GM23338 (cell line): ENCODE results near the gene USH2A. TPM values are rescaled to one million over a fixed set of nuclear protein-coding genes. Genes with fewer than 3 reads are reported as not detected.

Source experiments
- ATAC-seq: fragments of 200-7000 bp; cut with Tn5 transposase; 3 replicates; pipeline ENCODE4 v1.9.1; 2020
- DNase-seq: peaks from one replicate; pipeline ENCODE4 v3.0.0-alpha.2; 2015; ENCODE audit warnings: low spot score
- H2AFZ ChIP-seq: fragments of 200-600 bp; sonication (generic); 2 replicates; pipeline ENCODE4 v1.8.0; 2016; ENCODE audit warnings: antibody characterized with exemption, mild to moderate bottlenecking, moderate library complexity
- H3F3A ChIP-seq: fragments of 200-600 bp; sonication (generic); replicated peaks from 2 replicates; pipeline ENCODE4 v1.8.0; 2017; ENCODE audit warnings: antibody characterized with exemption, mixed run types, low read depth
- H3K27ac ChIP-seq: fragments of 200-600 bp; sonication (generic); 2 replicates; pipeline ENCODE4 v1.6.1; 2016; ENCODE audit warnings: low read depth
- H3K27me3 ChIP-seq: fragments of 200-600 bp; sonication (generic); 2 replicates; pipeline ENCODE4 v1.8.0; 2016; ENCODE audit warnings: mild to moderate bottlenecking, mixed run types, moderate library complexity; ENCODE audit not compliant: insufficient read depth
- H3K36me3 ChIP-seq: fragments of 200-600 bp; sonication (generic); 2 replicates; pipeline ENCODE4 v1.8.0; 2016; ENCODE audit warnings: mild to moderate bottlenecking; ENCODE audit not compliant: insufficient read depth
- H3K4me1 ChIP-seq: fragments of 200-600 bp; sonication (generic); 2 replicates; pipeline ENCODE4 v1.8.0; 2016; ENCODE audit warnings: mild to moderate bottlenecking, moderate library complexity; ENCODE audit not compliant: insufficient read depth
- H3K4me2 ChIP-seq: fragments of 200-600 bp; sonication (generic); 2 replicates; pipeline ENCODE4 v1.7.1; 2017; ENCODE audit warnings: mixed run types
- H3K4me3 ChIP-seq: fragments of 200-600 bp; sonication (generic); 2 replicates; pipeline ENCODE4 v1.6.1; 2016; ENCODE audit warnings: mixed run types
- H3K79me2 ChIP-seq: fragments of 200-600 bp; sonication (generic); replicated peaks from 2 replicates; pipeline ENCODE4 v1.8.0; 2017; ENCODE audit warnings: mild to moderate bottlenecking; ENCODE audit not compliant: insufficient read depth
- H3K9me2 ChIP-seq: fragments of 200-600 bp; sonication (generic); 2 replicates; pipeline ENCODE4 v1.8.0; 2017; ENCODE audit not compliant: insufficient read depth
- H4K20me1 ChIP-seq: fragments of 200-600 bp; sonication (generic); replicated peaks from 2 replicates; pipeline ENCODE4 v1.8.0; 2017; ENCODE audit warnings: mild to moderate bottlenecking; ENCODE audit not compliant: insufficient read depth
- H3K27ac Mint-ChIP-seq: 2 replicates; pipeline ENCODE4 v1.8.0; 2020; ENCODE audit warnings: inconsistent platforms, mild to moderate bottlenecking, moderate library complexity, mixed read lengths
- H3K27me3 Mint-ChIP-seq: 3 replicates; pipeline ENCODE4 v1.8.0; 2022; ENCODE audit warnings: low read depth, mild to moderate bottlenecking, moderate library complexity, mixed read lengths, inconsistent platforms; ENCODE audit not compliant: insufficient read depth, poor library complexity
- H3K36me3 Mint-ChIP-seq: 3 replicates; pipeline ENCODE4 v1.8.0; 2021; ENCODE audit warnings: low read depth, mild to moderate bottlenecking, inconsistent platforms, moderate library complexity, mixed read lengths
- H3K4me1 Mint-ChIP-seq: 3 replicates; pipeline ENCODE4 v1.8.0; 2020; ENCODE audit warnings: mild to moderate bottlenecking, inconsistent platforms, mixed read lengths
- H3K4me3 Mint-ChIP-seq: 3 replicates; pipeline ENCODE4 v1.8.0; 2021; ENCODE audit warnings: moderate library complexity, mild to moderate bottlenecking, inconsistent platforms, mixed read lengths
- H3K9me3 Mint-ChIP-seq: 3 replicates; pipeline ENCODE4 v1.8.0; 2020; ENCODE audit warnings: moderate library complexity, mild to moderate bottlenecking, inconsistent platforms, mixed read lengths
- CREB1 ChIP-seq: fragments of 250-450 bp; sonication (Bioruptor Pico); IDR thresholded peaks from 2 replicates; pipeline ENCODE4 v1.5.0; 2020; ENCODE audit warnings: low read depth, mild to moderate bottlenecking, moderate library complexity
- CTCF ChIP-seq, 2 experiments: fragments of 200-600 bp in 1 of 2; sonication (generic) in 1 of 2; conservative IDR thresholded peaks; 2 replicates each; pipeline versions ENCODE4 v1.5.1 to v1.6.1; 2016 to 2017; ENCODE audit warnings: antibody characterized with exemption in 2 of 2, low read depth in 2 of 2, mild to moderate bottlenecking in 2 of 2, moderate library complexity in 1 of 2
- JUNB ChIP-seq: IDR thresholded peaks from one replicate; pipeline ENCODE4 v1.6.1; 2016; ENCODE audit warnings: antibody characterized with exemption; ENCODE audit not compliant: unreplicated experiment
- NANOG ChIP-seq: IDR thresholded peaks from 2 replicates; pipeline ENCODE4 v1.6.1; 2016; ENCODE audit warnings: antibody characterized with exemption, borderline replicate concordance
- POLR2AphosphoS5 ChIP-seq: IDR thresholded peaks from 2 replicates; pipeline ENCODE4 v1.6.1; 2016; ENCODE audit warnings: antibody characterized with exemption, low read depth
- REST ChIP-seq: IDR thresholded peaks from one replicate; pipeline ENCODE4 v1.6.1; 2018; ENCODE audit warnings: antibody characterized with exemption; ENCODE audit not compliant: unreplicated experiment
- STAT1 ChIP-seq: IDR thresholded peaks from one replicate; pipeline ENCODE4 v1.6.1; 2016; ENCODE audit warnings: antibody characterized with exemption; ENCODE audit not compliant: unreplicated experiment
- ZNF331 ChIP-seq: fragments of 250-450 bp; sonication (Bioruptor Pico); IDR thresholded peaks from 2 replicates; pipeline ENCODE4 v1.5.0; 2020; ENCODE audit warnings: low read depth, mild to moderate bottlenecking, moderate library complexity
- polyA plus RNA-seq: library from polyadenylated mRNA; unstranded; fragments of >200 nt; fragmentation: Nextera tagmentation; extraction: Ambion mirVana; gene quantifications from 2 replicates; pipeline ENCODE4 v1.2.1, GENCODE V29; 2016
- total RNA-seq: library from RNA; depleted of rRNA; stranded (reverse); fragments of >200 nt; shearing (Covaris generic); gene quantifications from 2 replicates; pipeline ENCODE4 v1.2.3, GENCODE V29; 2014
- TF ChIP-seq, protein P1 (sequence below): IDR thresholded peaks from 2 replicates; pipeline ENCODE4 v1.6.1; 2016; ENCODE audit warnings: antibody characterized with exemption

USH2A gene
- total and polyA plus RNA-seq, 2 experiments from 2014 or later: 0.03 TPM

DNA sequence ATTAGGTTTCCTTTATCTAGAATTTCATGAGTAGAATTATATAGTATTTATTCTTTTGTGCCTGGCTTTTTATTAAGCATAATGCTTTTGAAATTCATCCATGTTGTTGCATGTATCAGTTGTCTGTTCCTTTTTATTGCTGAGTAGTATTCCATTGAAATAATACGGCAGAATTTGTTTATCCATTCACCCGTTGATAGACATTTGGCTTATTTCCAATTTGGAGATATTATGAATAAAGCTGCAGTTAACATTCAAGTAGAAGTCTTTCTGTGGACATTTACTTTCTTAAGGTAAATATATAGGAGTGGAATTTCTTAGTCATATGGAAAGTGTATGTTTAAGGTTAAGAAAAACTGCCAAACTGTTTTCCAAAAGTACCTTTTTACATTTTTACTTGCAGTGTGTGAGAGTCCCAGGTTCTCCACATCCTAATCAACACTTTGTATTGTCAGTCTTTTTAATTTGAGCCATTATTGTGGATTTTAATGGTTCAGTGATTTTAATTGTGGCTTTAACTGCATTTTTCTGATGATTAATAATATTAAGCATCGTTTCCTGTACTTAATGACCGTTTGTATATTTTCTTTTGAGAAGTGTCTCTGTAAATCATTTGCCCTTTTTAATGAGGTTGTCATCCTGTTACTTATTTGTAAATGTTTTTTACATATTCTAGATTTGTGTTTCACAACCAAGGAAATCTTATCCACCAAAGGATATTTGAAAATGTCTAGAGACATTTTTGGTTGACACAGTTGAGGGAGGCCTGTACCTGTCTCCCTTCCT is 833.4 kb downstream of the USH2A start:
- Histone ChIP-seq H3K79me2 (peaks cover 19% of the 10 kb centered on the region), H3F3A (no peaks in the 10 kb centered on the region), H4K20me1 (peaks cover 7% of the 10 kb centered on the region), H3K36me3 (peaks cover 15% of the 10 kb centered on the region; the same call in 1 of the 2 replicates), H3K9me2 (no peaks in the 10 kb centered on the region), H2AFZ (no peak overlapping the region), H3K27ac (no peak overlapping the region), H3K4me1 (no peaks in the 10 kb centered on the region), H3K27me3 (no peaks in the 10 kb centered on the region), H3K4me3 (no peak overlapping the region), H3K4me2 (no peak overlapping the region)
- H3K36me3 Mint-ChIP-seq: peaks cover 24% of the 10 kb centered on the region
- no peak for TF ChIP-seq ZNF331
- no peak for TF ChIP-seq JUNB
- TF ChIP-seq CREB1: no peak
- TF ChIP-seq POLR2AphosphoS5: no peak
- no peak overlapping the region for H3K27ac Mint-ChIP-seq
- no peak for ATAC-seq
- peaks cover 8% of the 10 kb centered on the region; the same call in 2 of the 3 replicates for H3K4me1 Mint-ChIP-seq
- H3K27me3 Mint-ChIP-seq: peaks cover 2% of the 10 kb centered on the region
- no peak overlapping the region for H3K4me3 Mint-ChIP-seq
- no peak for DNase-seq
- peaks cover 4% of the 10 kb centered on the region for H3K9me3 Mint-ChIP-seq

DNA sequence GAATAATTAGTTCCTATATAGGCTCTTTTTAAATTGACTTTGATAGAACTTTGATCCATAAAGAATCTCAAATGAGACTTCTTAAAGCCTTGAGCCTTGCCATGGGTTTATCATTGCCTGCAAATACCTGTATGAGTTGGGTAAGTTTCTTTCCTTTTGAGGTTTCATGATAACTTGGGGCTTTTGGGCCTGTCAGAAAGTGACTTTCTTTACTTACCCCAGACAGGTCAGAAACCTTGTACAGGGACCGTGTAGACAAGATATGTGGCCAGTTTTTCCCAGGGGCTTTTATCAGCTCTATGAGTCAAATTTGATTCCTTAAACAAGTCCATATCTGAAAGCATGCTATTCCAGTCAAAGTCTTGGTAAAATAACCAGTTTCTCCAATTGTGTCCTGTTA is 838.9 kb downstream of the USH2A start:
- Histone ChIP-seq H3K4me3 (no peak overlapping the region), H3K4me2 (no peak overlapping the region), H2AFZ (no peak overlapping the region), H3K27me3 (no peaks in the 10 kb centered on the region), H3K4me1 (no peaks in the 10 kb centered on the region; the same call in 1 of the 2 replicates), H3K27ac (no peak overlapping the region), H3F3A (no peaks in the 10 kb centered on the region), H4K20me1 (0 out of 2 replicates have a peak, but pooled peaks cover 2% of the 10 kb centered on the region), H3K9me2 (no peaks in the 10 kb centered on the region), H3K79me2 (no peaks in the 10 kb centered on the region), H3K36me3 (peaks cover 32% of the 10 kb centered on the region; the same call in 1 of the 2 replicates)
- no peak for ATAC-seq
- Mint-ChIP-seq H3K4me1 (peaks cover 7% of the 10 kb centered on the region; the same call in 2 of the 3 replicates), H3K36me3 (peaks cover 68% of the 10 kb centered on the region), H3K9me3 (peaks cover 18% of the 10 kb centered on the region), H3K27ac (no peak overlapping the region), H3K27me3 (peaks cover 5% of the 10 kb centered on the region), H3K4me3 (no peak overlapping the region)
- DNase-seq: no peak
- TF ChIP-seq STAT1 (no peak), CTCF (conservative IDR thresholded peaks at IDR 0.05; ENCODE audit: low read depth in 2 of 2) (no peak), CREB1 (no peak)

GRCh38 chr1:215583185-215583749 is 840.0 kb downstream of the USH2A start:
- peak overlapping the region; percentile 71; the same call in 1 of the 2 replicates for H3K27ac ChIP-seq
- H3K9me2 ChIP-seq: no peaks in the 10 kb centered on the region
- no peaks in the 10 kb centered on the region for H3K27me3 ChIP-seq
- Mint-ChIP-seq H3K9me3 (peaks cover 18% of the 10 kb centered on the region), H3K36me3 (peaks cover 76% of the 10 kb centered on the region), H3K4me1 (peaks cover 7% of the 10 kb centered on the region; the same call in 2 of the 3 replicates), H3K27ac (peak overlapping the region; percentile 74; the same call in 1 of the 2 replicates), H3K27me3 (peaks cover 5% of the 10 kb centered on the region), H3K4me3 (no peak overlapping the region)
- peaks cover 32% of the 10 kb centered on the region for H3K36me3 ChIP-seq
- H3F3A ChIP-seq: no peaks in the 10 kb centered on the region
- no peak overlapping the region for H3K4me3 ChIP-seq
- H2AFZ ChIP-seq: no peak overlapping the region
- H3K4me1 ChIP-seq: no peaks in the 10 kb centered on the region; the same call in 1 of the 2 replicates
- H4K20me1 ChIP-seq: no peaks in the 10 kb centered on the region
- H3K4me2 ChIP-seq: no peak overlapping the region
- H3K79me2 ChIP-seq: no peaks in the 10 kb centered on the region
- ATAC-seq (peak; percentile 99), DNase-seq (peak; percentile 77)
- TF ChIP-seq POLR2AphosphoS5 (no peak), NANOG (no peak), CTCF (conservative IDR thresholded peaks at IDR 0.05; ENCODE audit: low read depth in 2 of 2) (no peak), REST (no peak), ZNF331 (no peak)
- TF ChIP-seq, protein P1, sequence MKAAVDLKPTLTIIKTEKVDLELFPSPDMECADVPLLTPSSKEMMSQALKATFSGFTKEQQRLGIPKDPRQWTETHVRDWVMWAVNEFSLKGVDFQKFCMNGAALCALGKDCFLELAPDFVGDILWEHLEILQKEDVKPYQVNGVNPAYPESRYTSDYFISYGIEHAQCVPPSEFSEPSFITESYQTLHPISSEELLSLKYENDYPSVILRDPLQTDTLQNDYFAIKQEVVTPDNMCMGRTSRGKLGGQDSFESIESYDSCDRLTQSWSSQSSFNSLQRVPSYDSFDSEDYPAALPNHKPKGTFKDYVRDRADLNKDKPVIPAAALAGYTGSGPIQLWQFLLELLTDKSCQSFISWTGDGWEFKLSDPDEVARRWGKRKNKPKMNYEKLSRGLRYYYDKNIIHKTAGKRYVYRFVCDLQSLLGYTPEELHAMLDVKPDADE: no peak
